Brain microvascular endothelial cell (primary cell): ENCODE data around the gene GAPT.

Source experiments
- DNase-seq: peaks from one replicate; pipeline ENCODE4 v3.0.0-alpha.2; 2020
- H3K27ac ChIP-seq: fragments of 250-450 bp; sonication (Bioruptor Pico); 2 replicates; pipeline ENCODE4 v1.5.1; 2020; ENCODE audit warnings: mild to moderate bottlenecking, moderate library complexity
- H3K27me3 ChIP-seq: fragments of 250-450 bp; sonication (Bioruptor Pico); replicated peaks from 2 replicates; pipeline ENCODE4 v1.5.1; 2020; ENCODE audit warnings: mild to moderate bottlenecking
- H3K36me3 ChIP-seq: fragments of 250-450 bp; sonication (Bioruptor Pico); replicated peaks from 2 replicates; pipeline ENCODE4 v1.5.1; 2020; ENCODE audit warnings: mild to moderate bottlenecking
- H3K4me3 ChIP-seq: 2 replicates; pipeline ENCODE4 v1.5.1; 2011; ENCODE audit warnings: low read depth, mild to moderate bottlenecking, control low read depth, low read length, moderate library complexity
- in situ Hi-C: cut with HindIII; loops from 2 replicates; pipeline ENCODE4 v1.10.0; 2017; ENCODE audit warnings: low sequenced_read_pairs, low pct_ligation_motif_present
- TF ChIP-seq, protein P1 (sequence below): IDR thresholded peaks from 2 replicates; pipeline ENCODE4 v1.5.1; 2011; ENCODE audit warnings: low read depth, mild to moderate bottlenecking, moderate library complexity, low read length, control low read depth, inconsistent platforms; ENCODE audit errors: missing control alignments

The GAPT gene

DNA sequence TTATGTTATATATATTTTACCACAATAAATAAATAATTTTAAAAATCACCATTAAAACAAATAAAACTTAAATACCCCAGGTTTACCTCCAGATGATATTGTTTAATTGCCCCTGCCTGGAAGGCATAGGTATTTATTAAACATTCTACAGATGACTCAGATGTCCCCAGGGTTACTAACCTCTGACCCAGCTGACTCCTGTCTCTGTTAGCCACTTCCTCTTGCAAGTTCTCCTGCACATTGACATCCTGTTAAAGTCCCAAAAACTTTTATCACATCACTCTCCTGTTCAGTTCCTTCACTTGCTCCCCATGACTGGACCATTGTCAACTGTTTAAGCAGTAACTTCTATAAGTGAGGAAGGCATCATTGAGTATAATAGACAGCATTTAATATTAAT is 54.7 kb downstream of the GAPT start:
- TF ChIP-seq, protein P1, sequence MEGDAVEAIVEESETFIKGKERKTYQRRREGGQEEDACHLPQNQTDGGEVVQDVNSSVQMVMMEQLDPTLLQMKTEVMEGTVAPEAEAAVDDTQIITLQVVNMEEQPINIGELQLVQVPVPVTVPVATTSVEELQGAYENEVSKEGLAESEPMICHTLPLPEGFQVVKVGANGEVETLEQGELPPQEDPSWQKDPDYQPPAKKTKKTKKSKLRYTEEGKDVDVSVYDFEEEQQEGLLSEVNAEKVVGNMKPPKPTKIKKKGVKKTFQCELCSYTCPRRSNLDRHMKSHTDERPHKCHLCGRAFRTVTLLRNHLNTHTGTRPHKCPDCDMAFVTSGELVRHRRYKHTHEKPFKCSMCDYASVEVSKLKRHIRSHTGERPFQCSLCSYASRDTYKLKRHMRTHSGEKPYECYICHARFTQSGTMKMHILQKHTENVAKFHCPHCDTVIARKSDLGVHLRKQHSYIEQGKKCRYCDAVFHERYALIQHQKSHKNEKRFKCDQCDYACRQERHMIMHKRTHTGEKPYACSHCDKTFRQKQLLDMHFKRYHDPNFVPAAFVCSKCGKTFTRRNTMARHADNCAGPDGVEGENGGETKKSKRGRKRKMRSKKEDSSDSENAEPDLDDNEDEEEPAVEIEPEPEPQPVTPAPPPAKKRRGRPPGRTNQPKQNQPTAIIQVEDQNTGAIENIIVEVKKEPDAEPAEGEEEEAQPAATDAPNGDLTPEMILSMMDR, result no peak

More for the DNA sequence above, 54.7 kb downstream of the GAPT start:
- Histone ChIP-seq H3K27ac (no peak overlapping the region), H3K36me3 (no peaks in the 10 kb centered on the region), H3K4me3 (no peak overlapping the region), H3K27me3 (no peaks in the 10 kb centered on the region)
- DNase-seq, result no peak
- in situ Hi-C loops, result no loop called here
